Liver (tissue), 3 donors: ENCODE results near the gene ATOH7.

Experiments
- RAD21 ChIP-seq, 2 donors: IDR thresholded peaks; 2 replicates each; pipeline ENCODE4 v1.6.1; 2016; ENCODE audit warnings: antibody characterized with exemption in 2 of 2, mild to moderate bottlenecking in 2 of 2
- TF ChIP-seq, protein P1 (sequence below): fragments of 150-350 bp; IDR thresholded peaks from 2 replicates; pipeline ENCODE4 v1.5.1; 2017; ENCODE audit warnings: improper control_type of control experiment, low read depth, low read length; ENCODE audit not compliant: missing input control
- donor health status: healthy.
- donor health status: healthy.

DNA sequence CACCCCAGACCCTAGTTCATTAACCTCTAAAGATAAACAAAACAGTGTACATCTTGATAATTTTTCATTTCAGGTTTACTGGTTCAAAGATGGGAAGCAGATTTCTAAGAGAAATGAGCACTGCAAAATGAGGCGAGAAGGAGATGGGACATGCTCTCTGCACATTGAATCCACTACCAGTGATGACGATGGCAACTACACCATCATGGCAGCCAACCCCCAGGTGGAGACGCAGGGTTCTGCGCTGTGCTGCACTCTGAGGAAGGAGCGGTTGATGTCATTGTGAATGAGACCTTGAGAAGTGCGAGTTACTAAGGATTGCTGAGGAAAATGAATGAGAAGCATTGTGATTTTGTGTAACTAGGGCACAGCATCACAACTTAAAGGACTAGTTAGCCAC is 37.6 kb downstream of the ATOH7 start:
- TF ChIP-seq RAD21 (IDR thresholded peaks at IDR 0.05): no peak
- TF ChIP-seq, protein P1, sequence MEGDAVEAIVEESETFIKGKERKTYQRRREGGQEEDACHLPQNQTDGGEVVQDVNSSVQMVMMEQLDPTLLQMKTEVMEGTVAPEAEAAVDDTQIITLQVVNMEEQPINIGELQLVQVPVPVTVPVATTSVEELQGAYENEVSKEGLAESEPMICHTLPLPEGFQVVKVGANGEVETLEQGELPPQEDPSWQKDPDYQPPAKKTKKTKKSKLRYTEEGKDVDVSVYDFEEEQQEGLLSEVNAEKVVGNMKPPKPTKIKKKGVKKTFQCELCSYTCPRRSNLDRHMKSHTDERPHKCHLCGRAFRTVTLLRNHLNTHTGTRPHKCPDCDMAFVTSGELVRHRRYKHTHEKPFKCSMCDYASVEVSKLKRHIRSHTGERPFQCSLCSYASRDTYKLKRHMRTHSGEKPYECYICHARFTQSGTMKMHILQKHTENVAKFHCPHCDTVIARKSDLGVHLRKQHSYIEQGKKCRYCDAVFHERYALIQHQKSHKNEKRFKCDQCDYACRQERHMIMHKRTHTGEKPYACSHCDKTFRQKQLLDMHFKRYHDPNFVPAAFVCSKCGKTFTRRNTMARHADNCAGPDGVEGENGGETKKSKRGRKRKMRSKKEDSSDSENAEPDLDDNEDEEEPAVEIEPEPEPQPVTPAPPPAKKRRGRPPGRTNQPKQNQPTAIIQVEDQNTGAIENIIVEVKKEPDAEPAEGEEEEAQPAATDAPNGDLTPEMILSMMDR: no peak
